ENCODE measurements around the gene ANKH.
A peak's percentile ranks its signal among the peaks of the same experiment; 100 is the strongest.

The ANKH gene

GRCh38 chr5:14685757-14686156 is 185.8 kb downstream of the ANKH start:
- peak; percentile 56 for DNase-seq (ENCODE audit: extremely low read depth, low read depth)
- no peak overlapping the region for H3K4me3 ChIP-seq (replicated peaks; ENCODE audit: low read depth, low read length)
- TF ChIP-seq, protein P1, sequence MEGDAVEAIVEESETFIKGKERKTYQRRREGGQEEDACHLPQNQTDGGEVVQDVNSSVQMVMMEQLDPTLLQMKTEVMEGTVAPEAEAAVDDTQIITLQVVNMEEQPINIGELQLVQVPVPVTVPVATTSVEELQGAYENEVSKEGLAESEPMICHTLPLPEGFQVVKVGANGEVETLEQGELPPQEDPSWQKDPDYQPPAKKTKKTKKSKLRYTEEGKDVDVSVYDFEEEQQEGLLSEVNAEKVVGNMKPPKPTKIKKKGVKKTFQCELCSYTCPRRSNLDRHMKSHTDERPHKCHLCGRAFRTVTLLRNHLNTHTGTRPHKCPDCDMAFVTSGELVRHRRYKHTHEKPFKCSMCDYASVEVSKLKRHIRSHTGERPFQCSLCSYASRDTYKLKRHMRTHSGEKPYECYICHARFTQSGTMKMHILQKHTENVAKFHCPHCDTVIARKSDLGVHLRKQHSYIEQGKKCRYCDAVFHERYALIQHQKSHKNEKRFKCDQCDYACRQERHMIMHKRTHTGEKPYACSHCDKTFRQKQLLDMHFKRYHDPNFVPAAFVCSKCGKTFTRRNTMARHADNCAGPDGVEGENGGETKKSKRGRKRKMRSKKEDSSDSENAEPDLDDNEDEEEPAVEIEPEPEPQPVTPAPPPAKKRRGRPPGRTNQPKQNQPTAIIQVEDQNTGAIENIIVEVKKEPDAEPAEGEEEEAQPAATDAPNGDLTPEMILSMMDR (IDR thresholded peaks at IDR 0.05; ENCODE audit: low read depth, low read length, missing control alignments): peak; percentile 65

- DNase-seq (ENCODE audit: extremely low read depth, low read depth): no peak
- no peak overlapping the region for H3K4me3 ChIP-seq (replicated peaks; ENCODE audit: low read depth, low read length)
- TF ChIP-seq, protein P1 (IDR thresholded peaks at IDR 0.05; ENCODE audit: low read depth, low read length, missing control alignments): no peak
These were observed 186.8 kb downstream of the ANKH start for GRCh38 chr5:14684757-14685156.

- TF ChIP-seq, protein P1 (IDR thresholded peaks at IDR 0.05; ENCODE audit: low read depth, low read length, missing control alignments): no peak
- no peak overlapping the region for H3K4me3 ChIP-seq (replicated peaks; ENCODE audit: low read depth, low read length)
- no peak for DNase-seq (ENCODE audit: extremely low read depth, low read depth)
These were observed 187.6 kb downstream of the ANKH start for GRCh38 chr5:14683906-14684455.

DNA sequence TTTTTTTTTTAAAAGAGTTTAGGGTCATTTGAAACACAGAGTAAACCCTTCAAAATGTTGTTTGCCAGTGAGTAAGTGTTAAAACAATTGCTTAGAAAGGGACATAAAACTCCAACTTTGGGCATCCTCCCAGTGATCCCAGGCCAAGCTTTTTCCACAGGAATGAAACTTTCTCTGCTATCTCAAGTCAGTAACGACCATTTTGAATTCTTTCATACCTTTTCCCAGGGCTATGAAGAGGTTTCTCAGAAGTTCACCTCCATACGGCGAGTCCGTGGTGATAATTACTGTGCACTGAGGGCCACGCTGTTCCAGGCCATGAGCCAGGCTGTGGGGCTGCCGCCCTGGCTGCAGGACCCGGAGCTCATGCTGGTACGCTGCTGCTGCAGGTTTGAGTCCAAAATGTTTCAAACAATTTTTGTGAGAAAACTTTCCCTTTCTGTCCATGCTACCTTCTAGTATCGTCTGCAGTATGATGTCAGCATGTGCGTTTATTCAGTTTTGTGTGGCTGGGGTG is 190.3 kb downstream of the ANKH start:
- TF ChIP-seq, protein P1 (IDR thresholded peaks at IDR 0.05; ENCODE audit: low read depth, low read length, missing control alignments): no peak
- no peak for DNase-seq (ENCODE audit: extremely low read depth, low read depth)
- no peak overlapping the region for H3K4me3 ChIP-seq (replicated peaks; ENCODE audit: low read depth, low read length)

DNA sequence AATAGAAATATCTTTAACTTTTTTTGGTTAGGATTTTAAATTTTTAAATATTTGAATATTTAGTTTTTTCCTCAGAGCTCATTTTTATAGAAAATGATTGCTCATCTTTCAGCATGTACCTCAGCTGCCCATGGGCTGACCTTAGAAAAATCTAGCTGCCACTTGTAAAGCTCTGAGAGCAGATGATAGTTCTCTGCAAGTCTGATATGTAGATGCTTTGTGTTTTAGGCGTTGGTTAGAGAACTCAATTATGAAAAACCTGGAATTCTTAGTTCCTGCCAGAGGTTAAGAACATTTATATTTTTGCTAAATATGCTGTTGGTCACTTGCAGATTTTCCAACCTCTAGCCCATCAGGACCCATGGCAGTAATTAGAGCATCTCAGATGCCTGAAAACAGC is 192.0 kb downstream of the ANKH start:
- DNase-seq (ENCODE audit: extremely low read depth, low read depth): no peak
- TF ChIP-seq, protein P1 (IDR thresholded peaks at IDR 0.05; ENCODE audit: low read depth, low read length, missing control alignments): no peak
- H3K4me3 ChIP-seq (replicated peaks; ENCODE audit: low read depth, low read length): no peak overlapping the region

DNA sequence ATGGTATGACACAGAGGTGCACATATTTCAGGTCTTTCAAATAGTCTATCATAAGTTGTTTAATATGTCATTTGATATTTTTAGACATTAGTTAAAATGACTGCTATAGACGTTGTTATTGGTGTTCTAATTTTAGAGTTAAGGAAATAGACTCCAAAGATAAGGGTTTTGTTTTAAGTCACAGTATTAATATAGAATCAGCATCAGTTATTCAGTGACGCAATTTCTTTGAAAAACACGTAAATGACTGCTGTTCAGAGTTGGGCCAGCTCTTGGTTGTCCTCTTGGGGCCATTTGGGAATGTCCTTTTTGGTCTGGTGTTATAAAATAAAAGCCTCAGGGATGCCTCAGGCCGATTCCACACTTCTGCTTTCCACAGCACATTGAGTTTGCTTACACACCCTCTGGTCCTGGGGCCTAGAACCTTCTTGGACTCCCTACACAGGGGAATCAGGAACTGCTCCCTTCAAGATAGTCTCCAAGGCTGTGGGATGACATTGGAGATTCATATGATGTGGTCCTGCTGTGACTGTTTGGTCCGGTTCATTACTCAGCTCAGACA is 192.7 kb downstream of the ANKH start:
- no peak for DNase-seq (ENCODE audit: extremely low read depth, low read depth)
- no peak overlapping the region for H3K4me3 ChIP-seq (replicated peaks; ENCODE audit: low read depth, low read length)
- TF ChIP-seq, protein P1 (IDR thresholded peaks at IDR 0.05; ENCODE audit: low read depth, low read length, missing control alignments): no peak

Data from HFF-Myc (cell line).